GM23248 (cell line): Measurements from ENCODE around the gene PLAAT2.

Source experiments
- EZH2 ChIP-seq: fragments of 200-600 bp; sonication (generic); IDR thresholded peaks from 2 replicates; pipeline ENCODE4 v1.6.1; 2018; ENCODE audit warnings: antibody characterized with exemption, mild to moderate bottlenecking; ENCODE audit not compliant: insufficient read depth, poor library complexity, severe bottlenecking
- EZH2phosphoT487 ChIP-seq: fragments of 200-600 bp; sonication (generic); IDR thresholded peaks from 2 replicates; pipeline ENCODE4 v1.6.1; 2018; ENCODE audit warnings: antibody characterized with exemption, moderate library complexity, mild to moderate bottlenecking, low read depth; ENCODE audit not compliant: insufficient read depth

GRCh38 chr11:63586451-63587166, 23.4 kb upstream of the PLAAT2 start:
- TF ChIP-seq EZH2phosphoT487 (no peak), EZH2 (no peak)
